ENCODE data around the gene CSKMT.
A peak's percentile ranks its signal among the peaks of the same experiment; 100 is the strongest.
"Not testable (repeated sequence)": the region's sequence is repeated elsewhere in the genome, so short reads cannot be mapped to it uniquely, and the experiment has no call there.

CSKMT gene

GRCh38 chr11:62665075-62665598 is at the start of gene CSKMT, which contains the start of gene C11orf98:
CSKMT (plus strand) TSS chr11:62665312; CDS start chr11:62665880, 568 bp downstream.
C11orf98 (minus strand) TSS chr11:62665210; CDS start chr11:62665169, 41 bp downstream.
- H3K4me3 Mint-ChIP-seq = peak within 1 kb of the TSS; percentile 94
- intact Hi-C loops (cut with micrococcal nuclease) = no loop called here
- H3K9me3 Mint-ChIP-seq = no peaks in the 10 kb centered on the region
- H3K27me3 Mint-ChIP-seq = no peaks in the 10 kb centered on the region
- peaks cover 65% of the 10 kb centered on the region for H3K36me3 Mint-ChIP-seq (ENCODE audit: low read depth)
- H3K27ac Mint-ChIP-seq = peak within 1 kb of the TSS; percentile 88
- peaks cover 35% of the 10 kb centered on the region for H3K4me1 Mint-ChIP-seq (ENCODE audit: low read depth)

GRCh38 chr11:62615521-62615920 is 49.6 kb upstream of the CSKMT start:
- peak overlapping the region; percentile 73 for H3K27ac Mint-ChIP-seq

GRCh38 chr11:62616957-62617356 is 48.2 kb upstream of the CSKMT start:
- peak overlapping the region; percentile 34 for H3K27ac Mint-ChIP-seq
- peaks cover 57% of the 10 kb centered on the region for H3K36me3 Mint-ChIP-seq (ENCODE audit: low read depth)
- H3K27me3 Mint-ChIP-seq; H3K4me3 Mint-ChIP-seq; H3K9me3 Mint-ChIP-seq; intact Hi-C loops (cut with micrococcal nuclease): not testable (repeated sequence)
- peaks cover 37% of the 10 kb centered on the region for H3K4me1 Mint-ChIP-seq (ENCODE audit: low read depth)

More at GRCh38 chr11:62615521-62615920, 49.6 kb upstream of the CSKMT start:
- intact Hi-C loops (cut with micrococcal nuclease) = no loop called here
- Mint-ChIP-seq H3K4me3 (no peak overlapping the region), H3K4me1 (ENCODE audit: low read depth) (peaks cover 40% of the 10 kb centered on the region), H3K27me3 (no peaks in the 10 kb centered on the region), H3K36me3 (ENCODE audit: low read depth) (peaks cover 60% of the 10 kb centered on the region), H3K9me3 (no peaks in the 10 kb centered on the region)

- H3K4me3 Mint-ChIP-seq = peak overlapping the region; percentile 98
- no peaks in the 10 kb centered on the region for H3K9me3 Mint-ChIP-seq
- no peaks in the 10 kb centered on the region for H3K27me3 Mint-ChIP-seq
- peak overlapping the region; percentile 94 for H3K27ac Mint-ChIP-seq
- peaks cover 56% of the 10 kb centered on the region for H3K36me3 Mint-ChIP-seq (ENCODE audit: low read depth)
- H3K4me1 Mint-ChIP-seq (ENCODE audit: low read depth) = peaks cover 27% of the 10 kb centered on the region
- intact Hi-C loops (cut with micrococcal nuclease) = no loop called here
Measured at GRCh38 chr11:62621027-62621566, 44.0 kb upstream of the CSKMT start.

GRCh38 chr11:62621567-62622470 is 43.3 kb upstream of the CSKMT start, which contains the start of gene B3GAT3:
B3GAT3 (minus strand) TSS chr11:62621986; CDS start chr11:62621947, 39 bp downstream.
- Mint-ChIP-seq H3K4me1 (ENCODE audit: low read depth) (peaks cover 27% of the 10 kb centered on the region), H3K9me3 (no peaks in the 10 kb centered on the region), H3K27ac (peak within 1 kb of the TSS; percentile 94), H3K27me3 (no peaks in the 10 kb centered on the region), H3K4me3 (peak within 1 kb of the TSS; percentile 98), H3K36me3 (ENCODE audit: low read depth) (peaks cover 56% of the 10 kb centered on the region)
- intact Hi-C loops (cut with micrococcal nuclease) = no loop called here

- H3K4me1 Mint-ChIP-seq (ENCODE audit: low read depth) = peaks cover 27% of the 10 kb centered on the region
- peak overlapping the region; percentile 94 for H3K27ac Mint-ChIP-seq
- H3K4me3 Mint-ChIP-seq = peak overlapping the region; percentile 98
- H3K9me3 Mint-ChIP-seq = no peaks in the 10 kb centered on the region
- intact Hi-C loops (cut with micrococcal nuclease) = no loop called here
- H3K27me3 Mint-ChIP-seq = no peaks in the 10 kb centered on the region
- H3K36me3 Mint-ChIP-seq (ENCODE audit: low read depth) = peaks cover 56% of the 10 kb centered on the region
Measured at GRCh38 chr11:62622476-62623089, 42.5 kb upstream of the CSKMT start.

GRCh38 chr11:62627713-62628112 is 37.4 kb upstream of the CSKMT start:
- Mint-ChIP-seq H3K27ac (no peak overlapping the region), H3K9me3 (no peaks in the 10 kb centered on the region)
- intact Hi-C loops (cut with micrococcal nuclease) = no loop called here

GRCh38 chr11:62632492-62632891 is 32.6 kb upstream of the CSKMT start:
- H3K4me3 Mint-ChIP-seq = no peak overlapping the region
- H3K9me3 Mint-ChIP-seq = no peaks in the 10 kb centered on the region
- H3K27ac Mint-ChIP-seq = peak overlapping the region; percentile 11
- H3K36me3 Mint-ChIP-seq (ENCODE audit: low read depth) = peaks cover 93% of the 10 kb centered on the region
- H3K4me1 Mint-ChIP-seq (ENCODE audit: low read depth) = peaks cover 10% of the 10 kb centered on the region
- H3K27me3 Mint-ChIP-seq = no peaks in the 10 kb centered on the region
- intact Hi-C loops (cut with micrococcal nuclease) = no loop called here

More at GRCh38 chr11:62627713-62628112, 37.4 kb upstream of the CSKMT start:
- no peaks in the 10 kb centered on the region for H3K27me3 Mint-ChIP-seq
- no peak overlapping the region for H3K4me3 Mint-ChIP-seq
- H3K4me1 Mint-ChIP-seq (ENCODE audit: low read depth) = no peaks in the 10 kb centered on the region
- H3K36me3 Mint-ChIP-seq (ENCODE audit: low read depth) = peaks cover 90% of the 10 kb centered on the region

- Mint-ChIP-seq H3K36me3 (ENCODE audit: low read depth) (peaks cover 75% of the 10 kb centered on the region), H3K27ac (no peak overlapping the region), H3K27me3 (no peaks in the 10 kb centered on the region), H3K4me3 (no peak overlapping the region), H3K9me3 (no peaks in the 10 kb centered on the region), H3K4me1 (ENCODE audit: low read depth) (peaks cover 40% of the 10 kb centered on the region)
- intact Hi-C loops (cut with micrococcal nuclease) = no loop called here
Measured at GRCh38 chr11:62644220-62644619, 20.9 kb upstream of the CSKMT start.

GRCh38 chr11:62645671-62645945 is 19.5 kb upstream of the CSKMT start:
- Mint-ChIP-seq H3K27ac (peak overlapping the region; percentile 93), H3K36me3 (ENCODE audit: low read depth) (peaks cover 77% of the 10 kb centered on the region), H3K4me3 (peak overlapping the region; percentile 95), H3K27me3 (no peaks in the 10 kb centered on the region), H3K9me3 (no peaks in the 10 kb centered on the region), H3K4me1 (ENCODE audit: low read depth) (peaks cover 35% of the 10 kb centered on the region)
- intact Hi-C loops (cut with micrococcal nuclease) = no loop called here

GRCh38 chr11:62645946-62646824 is 18.9 kb upstream of the CSKMT start, which contains the start of gene GANAB:
GANAB (minus strand) TSS chr11:62646613; CDS start chr11:62646599, 14 bp downstream.
- peaks cover 39% of the 10 kb centered on the region for H3K4me1 Mint-ChIP-seq (ENCODE audit: low read depth)
- peak within 1 kb of the TSS; percentile 93 for H3K27ac Mint-ChIP-seq
- no peaks in the 10 kb centered on the region for H3K27me3 Mint-ChIP-seq
- no peaks in the 10 kb centered on the region for H3K9me3 Mint-ChIP-seq
- peaks cover 74% of the 10 kb centered on the region for H3K36me3 Mint-ChIP-seq (ENCODE audit: low read depth)
- H3K4me3 Mint-ChIP-seq = peak within 1 kb of the TSS; percentile 95
- intact Hi-C loops (cut with micrococcal nuclease) = loop anchor here (1.0 kb wide), 1 partner anchor 45 kb away; the partner anchor contains the start of gene MTA2

GRCh38 chr11:62646825-62647608 is 18.1 kb upstream of the CSKMT start:
- intact Hi-C loops (cut with micrococcal nuclease) = loop anchor here (1.0 kb wide), 1 partner anchor 46 kb away; the partner anchor contains the start of gene MTA2
- Mint-ChIP-seq H3K27ac (peak overlapping the region; percentile 93), H3K27me3 (no peaks in the 10 kb centered on the region), H3K4me1 (ENCODE audit: low read depth) (peaks cover 40% of the 10 kb centered on the region), H3K9me3 (no peaks in the 10 kb centered on the region), H3K4me3 (peak overlapping the region; percentile 95), H3K36me3 (ENCODE audit: low read depth) (peaks cover 70% of the 10 kb centered on the region)
